ENCODE measurements around the gene MTHFD1L. TPM values are rescaled to one million over a fixed set of nuclear protein-coding genes. Genes with fewer than 3 reads are reported as not detected.

MTHFD1L gene
- total and polyA plus RNA-seq, 2 of the 8 experiments (the other 6 are each of a cell fraction or from before 2014, with no cell fraction given): 29.2 to 105 TPM

- CTCF ChIA-PET (ENCODE audit: partially characterized antibody): interaction anchor here (0.7 to 5.6 kb wide), 8 partner anchors 9 to 403 kb away, joined by 3 to 78 read pairs (median 4); no protein-coding TSS in a partner anchor
- FAIRE-seq: no peak
- H3K23me2 ChIP-seq (ENCODE audit: low read depth, low read length): no peaks in the 10 kb centered on the region
- TF ChIP-seq CHD1 (IDR thresholded peaks at IDR 0.05; ENCODE audit: low read depth, low read length): no peak
- TF ChIP-seq, protein P1, sequence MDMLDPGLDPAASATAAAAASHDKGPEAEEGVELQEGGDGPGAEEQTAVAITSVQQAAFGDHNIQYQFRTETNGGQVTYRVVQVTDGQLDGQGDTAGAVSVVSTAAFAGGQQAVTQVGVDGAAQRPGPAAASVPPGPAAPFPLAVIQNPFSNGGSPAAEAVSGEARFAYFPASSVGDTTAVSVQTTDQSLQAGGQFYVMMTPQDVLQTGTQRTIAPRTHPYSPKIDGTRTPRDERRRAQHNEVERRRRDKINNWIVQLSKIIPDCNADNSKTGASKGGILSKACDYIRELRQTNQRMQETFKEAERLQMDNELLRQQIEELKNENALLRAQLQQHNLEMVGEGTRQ (IDR thresholded peaks at IDR 0.05; ENCODE audit: low read length): no peak
- TF ChIP-seq TAF1 (IDR thresholded peaks at IDR 0.05; ENCODE audit: low read depth, low read length): no peak
- TF ChIP-seq SRF (IDR thresholded peaks at IDR 0.05; ENCODE audit: low read depth, low read length): no peak
- no peak for TF ChIP-seq GTF2F1 (IDR thresholded peaks at IDR 0.05; ENCODE audit: borderline replicate concordance, low read depth, low read length)
- no peak for TF ChIP-seq TBP (IDR thresholded peaks at IDR 0.05; ENCODE audit: low read depth, low read length)
- TF ChIP-seq GABPA (IDR thresholded peaks at IDR 0.05; ENCODE audit: borderline replicate concordance, insufficient read depth, low read length): no peak
- TF ChIP-seq RXRA (IDR thresholded peaks at IDR 0.05; ENCODE audit: insufficient read depth, low read depth, low read length): no peak
- no peak for TF ChIP-seq EZH2 (IDR thresholded peaks at IDR 0.05; ENCODE audit: low read depth, low read length, severe bottlenecking)
- TF ChIP-seq SP4 (IDR thresholded peaks at IDR 0.05; ENCODE audit: low read length): no peak
Measured at GRCh38 chr6:150906641-150907326, 41.3 kb downstream of the MTHFD1L start.

More at GRCh38 chr6:150906641-150907326, 41.3 kb downstream of the MTHFD1L start:
- no peak overlapping the region for H3K18ac ChIP-seq (ENCODE audit: extremely low read depth, low read length)
- no peak overlapping the region for H2BK12ac ChIP-seq (ENCODE audit: low read depth, low read length)
- H3K79me2 ChIP-seq (ENCODE audit: control insufficient read depth in 1 of 2, insufficient read depth in 2 of 2, low read length in 2 of 2): no peaks in the 10 kb centered on the region
- peaks cover 2% of the 10 kb centered on the region for H3K79me1 ChIP-seq (ENCODE audit: low read depth, low read length)
- H3K56ac ChIP-seq (replicated peaks; ENCODE audit: insufficient read length, low read depth, low read length): no peak overlapping the region
- H2BK15ac ChIP-seq (ENCODE audit: low read length): no peak overlapping the region
- no peak overlapping the region for H2AFZ ChIP-seq (ENCODE audit: low read length)
- no peak overlapping the region for H3K4ac ChIP-seq (replicated peaks; ENCODE audit: insufficient read length, low read depth, low read length)
- peaks cover 4 to 21% (median 14%) of the 10 kb centered on the region in 4 experiments; a peak in 6 of 8 replicates for H3K36me3 ChIP-seq (ENCODE audit: control insufficient read depth in 2 of 4, insufficient read depth in 4 of 4, low read length in 3 of 4)
- H3K4me3 ChIP-seq (ENCODE audit: extremely low read depth in 1 of 4, insufficient read depth in 2 of 4, low read depth in 3 of 4, low read length in 4 of 4): no peak overlapping the region
- no peak overlapping the region for H4K5ac ChIP-seq (ENCODE audit: insufficient read length, low read depth, low read length)
- no peaks in the 10 kb centered on the region for H4K20me1 ChIP-seq (replicated peaks in 1 of 2; ENCODE audit: control insufficient read depth in 1 of 2, insufficient read depth in 2 of 2, low read length in 2 of 2)
- H3K9ac ChIP-seq (replicated peaks in 1 of 4; ENCODE audit: extremely low read depth in 1 of 4, low read depth in 3 of 4, low read length in 3 of 4): no peak overlapping the region
- POLR2A ChIA-PET (ENCODE audit: partially characterized antibody): interaction anchor here (0.8 kb wide), 1 partner anchor 103 kb away, joined by 4 read pairs; no protein-coding TSS in a partner anchor
- no peak overlapping the region for H3K27ac ChIP-seq (ENCODE audit: low read depth, low read length)
- no peak overlapping the region for H2BK5ac ChIP-seq (ENCODE audit: low read depth, low read length)
- H3K4me2 ChIP-seq (ENCODE audit: insufficient read depth in 1 of 2, low read depth in 2 of 2, low read length in 2 of 2): no peak overlapping the region
- H2BK20ac ChIP-seq (ENCODE audit: low read length): no peak overlapping the region
- no peak overlapping the region for H2BK120ac ChIP-seq (replicated peaks; ENCODE audit: low read depth, low read length)
- H3K14ac ChIP-seq (ENCODE audit: insufficient read length): no peak overlapping the region
- H4K91ac ChIP-seq (replicated peaks; ENCODE audit: insufficient read length, low read length): no peak overlapping the region
- WGBS, 2 experiments (ENCODE audit: extremely low coverage in 1 of 2, insufficient coverage in 1 of 2, insufficient read length in 1 of 2, insufficient replicate concordance in 2 of 2, low coverage in 1 of 2, low lambda C conversion rate in 2 of 2, missing lambda C conversion rate in 1 of 2): 100% methylated on average over 1 of the region's 1 CpG; no CpG with 5 or more reads in 1 of the 2 experiments
- H4K8ac ChIP-seq (ENCODE audit: extremely low read depth, insufficient read depth, low read length): no peak overlapping the region
- DNase-seq (ENCODE audit: low read depth in 1 of 2, low spot score in 2 of 2): no peak
- no peaks in the 10 kb centered on the region for H3K27me3 ChIP-seq (replicated peaks in 1 of 4; ENCODE audit: control insufficient read depth in 3 of 4, extremely low read depth in 1 of 4, insufficient read depth in 3 of 4, low read length in 3 of 4)
- no peak overlapping the region for H2AK5ac ChIP-seq (ENCODE audit: low read depth, low read length)
- no peaks in the 10 kb centered on the region for H3K9me3 ChIP-seq (ENCODE audit: insufficient read depth in 2 of 2, low read depth in 1 of 2, low read length in 1 of 2)
- H3K4me1 ChIP-seq (replicated peaks in 1 of 4; ENCODE audit: control insufficient read depth in 3 of 4, insufficient read depth in 4 of 4, low read length in 3 of 4): no peaks in the 10 kb centered on the region
- H3K23ac ChIP-seq (ENCODE audit: insufficient read length): no peak overlapping the region

Data from H1 (cell line).